ENCODE measurements around the gene TUFM.

DNA sequence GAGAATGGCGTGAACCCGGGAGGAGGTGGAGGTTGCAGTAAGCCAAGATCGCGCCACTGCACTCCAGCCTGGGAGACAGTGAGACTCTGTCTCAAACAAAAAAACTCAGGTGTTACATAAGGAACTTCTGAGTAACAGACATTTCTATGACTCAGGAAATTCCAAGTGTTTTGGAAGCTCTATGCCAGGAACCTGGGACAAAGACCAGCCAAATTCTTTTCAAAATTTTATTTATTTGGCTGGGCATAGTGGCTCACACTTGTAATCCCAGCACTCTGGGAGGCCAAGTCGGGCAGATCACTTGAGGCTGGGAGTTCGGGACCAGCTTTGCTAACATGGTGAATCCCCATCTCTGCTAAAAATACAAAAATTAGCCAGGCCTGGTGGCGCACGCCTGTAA is 12.3 kb upstream of the TUFM start:
- TF ChIP-seq, protein P1, sequence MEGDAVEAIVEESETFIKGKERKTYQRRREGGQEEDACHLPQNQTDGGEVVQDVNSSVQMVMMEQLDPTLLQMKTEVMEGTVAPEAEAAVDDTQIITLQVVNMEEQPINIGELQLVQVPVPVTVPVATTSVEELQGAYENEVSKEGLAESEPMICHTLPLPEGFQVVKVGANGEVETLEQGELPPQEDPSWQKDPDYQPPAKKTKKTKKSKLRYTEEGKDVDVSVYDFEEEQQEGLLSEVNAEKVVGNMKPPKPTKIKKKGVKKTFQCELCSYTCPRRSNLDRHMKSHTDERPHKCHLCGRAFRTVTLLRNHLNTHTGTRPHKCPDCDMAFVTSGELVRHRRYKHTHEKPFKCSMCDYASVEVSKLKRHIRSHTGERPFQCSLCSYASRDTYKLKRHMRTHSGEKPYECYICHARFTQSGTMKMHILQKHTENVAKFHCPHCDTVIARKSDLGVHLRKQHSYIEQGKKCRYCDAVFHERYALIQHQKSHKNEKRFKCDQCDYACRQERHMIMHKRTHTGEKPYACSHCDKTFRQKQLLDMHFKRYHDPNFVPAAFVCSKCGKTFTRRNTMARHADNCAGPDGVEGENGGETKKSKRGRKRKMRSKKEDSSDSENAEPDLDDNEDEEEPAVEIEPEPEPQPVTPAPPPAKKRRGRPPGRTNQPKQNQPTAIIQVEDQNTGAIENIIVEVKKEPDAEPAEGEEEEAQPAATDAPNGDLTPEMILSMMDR (IDR thresholded peaks at IDR 0.05; ENCODE audit: low read depth, low read length) = no peak
- no peak for TF ChIP-seq EZH2phosphoT487 (IDR thresholded peaks at IDR 0.05; ENCODE audit: low read depth)

Measured in OCI-LY3 (cell line).